GM12872 (cell line): ENCODE data around the gene AKNA.

Source experiments
- CTCF ChIP-seq: IDR thresholded peaks from 3 replicates; pipeline ENCODE4 v1.5.1; 2011; ENCODE audit warnings: low read depth, mild to moderate bottlenecking, low read length, moderate library complexity; ENCODE audit not compliant: insufficient read depth

The AKNA gene

DNA sequence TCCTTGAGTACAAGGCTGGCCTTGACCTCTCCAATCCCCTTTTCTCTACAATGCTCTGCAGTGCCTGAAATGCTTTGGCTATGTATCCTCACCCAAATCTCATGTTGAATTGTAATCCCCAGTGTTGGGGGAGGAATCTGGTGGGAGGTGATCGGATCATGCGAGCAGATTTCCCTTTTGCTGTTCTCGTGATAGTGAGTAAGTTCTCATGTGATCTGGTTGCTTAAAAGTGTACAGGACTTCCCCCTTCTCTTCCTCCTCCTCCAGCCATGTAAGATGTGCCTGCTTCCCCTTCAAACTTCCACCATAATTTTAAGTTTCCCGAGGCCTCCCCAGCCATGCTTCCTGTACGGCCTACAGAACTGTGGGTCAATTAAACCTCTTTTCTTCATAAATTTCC, 28.5 kb upstream of the AKNA start:
- no peak for TF ChIP-seq CTCF

GRCh38 chr9:114414346-114414745, 26.6 kb upstream of the AKNA start:
- no peak for TF ChIP-seq CTCF

DNA sequence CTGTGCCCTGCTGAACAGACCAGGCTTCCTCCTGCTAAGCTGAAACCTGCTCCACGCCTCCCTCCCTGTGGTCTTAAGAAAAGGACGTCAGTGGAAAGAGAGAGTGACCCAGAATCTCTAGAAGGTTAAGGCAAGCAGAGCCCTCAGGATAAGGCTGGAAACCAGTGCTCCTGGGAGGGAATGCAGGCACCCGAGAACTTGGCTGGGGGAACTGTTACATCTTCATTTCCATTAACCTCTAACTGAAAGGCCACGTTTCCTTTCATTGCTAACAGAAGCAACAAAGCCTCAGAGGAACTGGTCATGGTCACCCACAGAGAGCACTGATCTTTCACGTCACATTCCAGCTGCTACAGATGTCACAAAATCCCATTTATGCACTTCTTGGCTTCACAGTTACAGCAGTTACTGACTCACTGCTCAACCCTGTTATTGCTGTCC, 26.1 kb upstream of the AKNA start:
- TF ChIP-seq CTCF, result no peak

- TF ChIP-seq CTCF, result no peak
Measured at GRCh38 chr9:114412048-114412683, 24.4 kb upstream of the AKNA start.

- TF ChIP-seq CTCF, result no peak
Measured at GRCh38 chr9:114411452-114411851, 23.7 kb upstream of the AKNA start.

- TF ChIP-seq CTCF, result no peak
Measured at GRCh38 chr9:114410910-114411309, 23.1 kb upstream of the AKNA start.

DNA sequence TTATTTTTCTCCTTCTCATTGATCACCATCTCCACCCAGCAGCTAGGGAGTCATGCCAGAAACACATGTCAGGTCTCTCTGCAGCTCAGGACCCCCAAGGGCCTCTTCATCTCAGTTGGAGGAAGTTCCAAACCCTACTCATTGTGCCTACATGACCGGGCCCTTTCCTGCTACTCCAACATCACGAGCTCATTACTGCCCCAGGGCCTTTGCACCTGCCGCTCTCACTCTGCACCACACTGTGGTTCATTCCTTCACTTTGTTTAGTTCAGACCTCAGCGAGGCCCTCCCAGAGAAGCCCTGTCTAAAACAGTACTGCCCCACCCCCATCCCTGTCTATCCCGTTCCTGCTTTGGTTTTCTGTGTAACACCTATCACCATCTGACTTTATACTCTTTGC, 22.1 kb upstream of the AKNA start:
- no peak for TF ChIP-seq CTCF
